WTC11 (cell line): ENCODE measurements around the gene FRS2. TPM values are rescaled to one million over a fixed set of nuclear protein-coding genes. Genes with fewer than 3 reads are reported as not detected.

Source experiments
- ATAC-seq: fragments of 200-7000 bp; cut with Tn5 transposase; 2 replicates; pipeline ENCODE4 v1.10.0; 2021; ENCODE audit warnings: mild to moderate bottlenecking, moderate library complexity
- CTCF ChIA-PET: fragments of 300-600 bp; sonication (Branson Sonifier 250); formaldehyde crosslinking; loops from one replicate; lab custom pipeline; 2021; ENCODE audit warnings: antibody characterized with exemption; lab: Charles Lee
- POLR2A ChIA-PET: fragments of 350-600 bp; sonication (Branson Sonifier 250); formaldehyde crosslinking; loops from one replicate; lab custom pipeline; 2021; ENCODE audit warnings: antibody characterized with exemption; lab: Charles Lee
- DNase-seq: peaks from one replicate; pipeline ENCODE4 v3.0.0; 2021; ENCODE audit warnings: low spot score
- H3K27ac Mint-ChIP-seq: 2 replicates; pipeline ENCODE4 v1.8.0; 2021; ENCODE audit warnings: mixed read lengths
- H3K27me3 Mint-ChIP-seq: 2 replicates; pipeline ENCODE4 v1.8.0; 2021; ENCODE audit warnings: low read depth, mild to moderate bottlenecking, moderate library complexity, mixed read lengths
- H3K36me3 Mint-ChIP-seq: 2 replicates; pipeline ENCODE4 v1.8.0; 2021; ENCODE audit warnings: mixed read lengths
- H3K4me1 Mint-ChIP-seq: 2 replicates; pipeline ENCODE4 v1.8.0; 2022; ENCODE audit warnings: mixed read lengths
- H3K4me3 Mint-ChIP-seq: 2 replicates; pipeline ENCODE4 v1.8.0; 2021; ENCODE audit warnings: mild to moderate bottlenecking, moderate library complexity, mixed read lengths
- H3K9me3 Mint-ChIP-seq: 2 replicates; pipeline ENCODE4 v1.8.0; 2021; ENCODE audit warnings: mixed read lengths
- CBFB ChIP-seq: sonication (generic); formaldehyde crosslinking; IDR thresholded peaks from 2 replicates; pipeline ENCODE4 v1.8.1; 2022; ENCODE audit warnings: mild to moderate bottlenecking, low read depth, missing genetic modification reagents
- ELF4 ChIP-seq: sonication (generic); formaldehyde crosslinking; IDR thresholded peaks from 2 replicates; pipeline ENCODE4 v1.8.1; 2022; ENCODE audit warnings: low read depth, mild to moderate bottlenecking, moderate library complexity, missing genetic modification reagents
- GABPB1 ChIP-seq: sonication (generic); formaldehyde crosslinking; IDR thresholded peaks from 2 replicates; pipeline ENCODE4 v1.8.1; 2023; ENCODE audit warnings: mild to moderate bottlenecking, missing genetic modification reagents
- GTF2I ChIP-seq: fragments of 250-450 bp; sonication (Bioruptor Pico); conservative IDR thresholded peaks from 2 replicates; pipeline ENCODE4 v1.4.0; 2021; ENCODE audit warnings: mild to moderate bottlenecking
- JUN ChIP-seq: sonication (generic); formaldehyde crosslinking; IDR thresholded peaks from 2 replicates; pipeline ENCODE4 v1.8.0; 2023; ENCODE audit warnings: mild to moderate bottlenecking, missing genetic modification reagents
- NFATC4 ChIP-seq: fragments of 250-450 bp; sonication (Bioruptor Pico); IDR thresholded peaks from 2 replicates; pipeline ENCODE4 v1.9.0; 2021; ENCODE audit warnings: mild to moderate bottlenecking
- NFE2L1 ChIP-seq: sonication (generic); formaldehyde crosslinking; IDR thresholded peaks from 2 replicates; pipeline ENCODE4 v1.8.1; 2023; ENCODE audit warnings: missing genetic modification reagents
- PRRX2 ChIP-seq: fragments of 250-450 bp; sonication (Bioruptor Pico); IDR thresholded peaks from 2 replicates; pipeline ENCODE4 v1.8.0; 2021; ENCODE audit warnings: mild to moderate bottlenecking
- RORB ChIP-seq: fragments of 250-450 bp; sonication (Bioruptor Pico); IDR thresholded peaks from 2 replicates; pipeline ENCODE4 v1.9.0; 2021; ENCODE audit warnings: mild to moderate bottlenecking
- SP1 ChIP-seq: sonication (generic); formaldehyde crosslinking; conservative IDR thresholded peaks from 2 replicates; pipeline ENCODE4 v1.8.1; 2022; ENCODE audit warnings: missing genetic modification reagents
- TEAD4 ChIP-seq: sonication (generic); formaldehyde crosslinking; IDR thresholded peaks from 2 replicates; pipeline ENCODE4 v1.8.0; 2022; ENCODE audit warnings: mild to moderate bottlenecking, missing genetic modification reagents
- ZNF121 ChIP-seq: sonication (generic); formaldehyde crosslinking; IDR thresholded peaks from 2 replicates; pipeline ENCODE4 v1.8.0; 2023; ENCODE audit warnings: missing genetic modification reagents
- ZNF219 ChIP-seq: sonication (generic); formaldehyde crosslinking; IDR thresholded peaks from 2 replicates; pipeline ENCODE4 v1.8.0; 2023; ENCODE audit warnings: missing genetic modification reagents, mild to moderate bottlenecking, borderline replicate concordance
- ZNF317 ChIP-seq: sonication (generic); formaldehyde crosslinking; IDR thresholded peaks from 2 replicates; pipeline ENCODE4 v1.8.1; 2023; ENCODE audit warnings: low read depth, mild to moderate bottlenecking, moderate library complexity, missing genetic modification reagents, borderline replicate concordance
- ZNF396 ChIP-seq: fragments of 250-450 bp; sonication (Bioruptor Pico); IDR thresholded peaks from 2 replicates; pipeline ENCODE4 v1.8.0; 2021; ENCODE audit warnings: mild to moderate bottlenecking, moderate library complexity, borderline replicate concordance
- total RNA-seq: library from RNA; stranded (reverse); gene quantifications from 3 replicates; pipeline ENCODE4 v1.2.3, GENCODE V29; 2021
- TF ChIP-seq, protein P1 (sequence below): fragments of 250-450 bp; sonication (Bioruptor Pico); IDR thresholded peaks from 2 replicates; pipeline ENCODE4 v1.9.0; 2021; ENCODE audit warnings: moderate library complexity, mild to moderate bottlenecking, inconsistent platforms, borderline replicate concordance
- TF ChIP-seq, protein P2 (sequence below): sonication (generic); formaldehyde crosslinking; IDR thresholded peaks from 2 replicates; pipeline ENCODE4 v1.8.0; 2023; ENCODE audit warnings: mild to moderate bottlenecking, missing genetic modification reagents
- TF ChIP-seq, protein P3 (sequence below): fragments of 250-450 bp; sonication (Bioruptor Pico); IDR thresholded peaks from 2 replicates; pipeline ENCODE4 v1.9.0; 2021; ENCODE audit warnings: mild to moderate bottlenecking
- TF ChIP-seq, protein P4 (sequence below): sonication (generic); formaldehyde crosslinking; IDR thresholded peaks from 2 replicates; pipeline ENCODE4 v1.8.1; 2023; ENCODE audit warnings: mild to moderate bottlenecking, missing genetic modification reagents, moderate library complexity
- TF ChIP-seq, protein P5 (sequence below): fragments of 200-600 bp; IDR thresholded peaks from 2 replicates; pipeline ENCODE4 v1.8.0; 2022; ENCODE audit warnings: antibody characterized with exemption
- TF ChIP-seq, protein P6 (sequence below): sonication (generic); formaldehyde crosslinking; IDR thresholded peaks from 2 replicates; pipeline ENCODE4 v1.8.1; 2022; ENCODE audit warnings: low read depth, missing genetic modification reagents, borderline replicate concordance
- TF ChIP-seq, protein P7 (sequence below): sonication (generic); formaldehyde crosslinking; IDR thresholded peaks from 2 replicates; pipeline ENCODE4 v1.8.1; 2023; ENCODE audit warnings: mild to moderate bottlenecking, missing genetic modification reagents, moderate library complexity
- TF ChIP-seq, protein P8 (sequence below): sonication (generic); formaldehyde crosslinking; IDR thresholded peaks from 2 replicates; pipeline ENCODE4 v1.8.0; 2022; ENCODE audit warnings: mild to moderate bottlenecking, missing genetic modification reagents
- TF ChIP-seq, protein P9 (sequence below): sonication (generic); formaldehyde crosslinking; IDR thresholded peaks from 2 replicates; pipeline ENCODE4 v1.8.1; 2022; ENCODE audit warnings: mild to moderate bottlenecking, missing genetic modification reagents, moderate library complexity, borderline replicate concordance

Gene FRS2
- total RNA-seq, 1 experiment from 2014 or later: 26.1 TPM

DNA sequence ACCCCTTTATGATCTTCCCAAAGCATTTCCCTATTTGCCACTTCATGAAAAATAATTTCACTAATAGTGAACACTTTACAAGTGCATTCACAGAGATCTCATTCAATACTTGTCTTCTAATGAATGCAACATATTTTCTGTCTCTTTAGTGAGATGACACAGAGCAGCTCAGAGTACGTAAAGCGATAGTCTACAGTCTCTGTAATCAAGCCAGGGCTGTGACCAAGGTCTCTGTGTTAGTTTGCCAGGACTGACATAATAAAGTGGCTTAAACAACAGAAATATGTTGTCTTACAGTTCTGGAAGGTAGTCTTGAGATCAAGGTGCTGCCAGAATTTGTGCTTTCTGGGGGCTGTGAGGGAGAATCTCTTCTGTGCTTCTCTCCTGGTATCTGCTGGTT, 33.1 kb upstream of the FRS2 start:
- CTCF ChIA-PET: no interaction called here
- H3K27ac Mint-ChIP-seq: no peak overlapping the region

DNA sequence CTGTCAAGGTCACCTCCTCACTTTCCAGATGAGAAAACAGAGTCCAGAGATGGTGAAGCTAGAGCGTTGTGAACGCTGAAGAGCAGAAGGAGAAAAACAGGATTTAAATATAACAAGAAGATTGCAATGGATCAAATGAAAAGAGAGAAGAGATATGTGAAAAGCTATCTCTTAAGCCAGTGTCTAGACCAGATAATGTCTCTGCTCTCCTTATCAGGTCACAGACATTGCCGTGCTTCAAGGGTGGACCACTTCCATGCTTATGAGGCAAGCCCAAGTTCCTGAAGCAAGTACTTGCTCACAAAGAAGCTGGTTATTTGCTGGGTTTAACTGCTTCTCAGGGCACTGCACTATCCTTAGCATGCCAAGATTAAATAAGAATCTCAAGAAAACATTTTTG, 31.6 kb upstream of the FRS2 start:
- CTCF ChIA-PET: no interaction called here
- Mint-ChIP-seq H3K4me1 (peaks cover 3% of the 10 kb centered on the region; the same call in 1 of the 2 replicates), H3K27me3 (no peaks in the 10 kb centered on the region; the same call in 1 of the 2 replicates), H3K27ac (no peak overlapping the region), H3K4me3 (no peak overlapping the region), H3K9me3 (peaks cover 5% of the 10 kb centered on the region; the same call in 1 of the 2 replicates), H3K36me3 (no peaks in the 10 kb centered on the region)
- ATAC-seq: no peak
- POLR2A ChIA-PET: no interaction called here
- DNase-seq: no peak
- no peak for TF ChIP-seq TEAD4 (CRISPR knock-in tag)
- no peak for TF ChIP-seq RORB (CRISPR knock-in tag)
- no peak for TF ChIP-seq GABPB1 (CRISPR knock-in tag)
- TF ChIP-seq, protein P1, sequence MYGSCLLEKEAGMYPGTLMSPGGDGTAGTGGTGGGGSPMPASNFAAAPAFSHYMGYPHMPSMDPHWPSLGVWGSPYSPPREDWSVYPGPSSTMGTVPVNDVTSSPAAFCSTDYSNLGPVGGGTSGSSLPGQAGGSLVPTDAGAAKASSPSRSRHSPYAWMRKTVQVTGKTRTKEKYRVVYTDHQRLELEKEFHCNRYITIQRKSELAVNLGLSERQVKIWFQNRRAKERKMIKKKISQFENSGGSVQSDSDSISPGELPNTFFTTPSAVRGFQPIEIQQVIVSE (CRISPR knock-in tag): no peak
- TF ChIP-seq NFE2L1 (CRISPR knock-in tag): no peak
- TF ChIP-seq, protein P2, sequence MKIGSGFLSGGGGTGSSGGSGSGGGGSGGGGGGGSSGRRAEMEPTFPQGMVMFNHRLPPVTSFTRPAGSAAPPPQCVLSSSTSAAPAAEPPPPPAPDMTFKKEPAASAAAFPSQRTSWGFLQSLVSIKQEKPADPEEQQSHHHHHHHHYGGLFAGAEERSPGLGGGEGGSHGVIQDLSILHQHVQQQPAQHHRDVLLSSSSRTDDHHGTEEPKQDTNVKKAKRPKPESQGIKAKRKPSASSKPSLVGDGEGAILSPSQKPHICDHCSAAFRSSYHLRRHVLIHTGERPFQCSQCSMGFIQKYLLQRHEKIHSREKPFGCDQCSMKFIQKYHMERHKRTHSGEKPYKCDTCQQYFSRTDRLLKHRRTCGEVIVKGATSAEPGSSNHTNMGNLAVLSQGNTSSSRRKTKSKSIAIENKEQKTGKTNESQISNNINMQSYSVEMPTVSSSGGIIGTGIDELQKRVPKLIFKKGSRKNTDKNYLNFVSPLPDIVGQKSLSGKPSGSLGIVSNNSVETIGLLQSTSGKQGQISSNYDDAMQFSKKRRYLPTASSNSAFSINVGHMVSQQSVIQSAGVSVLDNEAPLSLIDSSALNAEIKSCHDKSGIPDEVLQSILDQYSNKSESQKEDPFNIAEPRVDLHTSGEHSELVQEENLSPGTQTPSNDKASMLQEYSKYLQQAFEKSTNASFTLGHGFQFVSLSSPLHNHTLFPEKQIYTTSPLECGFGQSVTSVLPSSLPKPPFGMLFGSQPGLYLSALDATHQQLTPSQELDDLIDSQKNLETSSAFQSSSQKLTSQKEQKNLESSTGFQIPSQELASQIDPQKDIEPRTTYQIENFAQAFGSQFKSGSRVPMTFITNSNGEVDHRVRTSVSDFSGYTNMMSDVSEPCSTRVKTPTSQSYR: no peak
- no peak for TF ChIP-seq PRRX2 (CRISPR knock-in tag)
- TF ChIP-seq ZNF219 (CRISPR knock-in tag): no peak
- TF ChIP-seq, protein P3, sequence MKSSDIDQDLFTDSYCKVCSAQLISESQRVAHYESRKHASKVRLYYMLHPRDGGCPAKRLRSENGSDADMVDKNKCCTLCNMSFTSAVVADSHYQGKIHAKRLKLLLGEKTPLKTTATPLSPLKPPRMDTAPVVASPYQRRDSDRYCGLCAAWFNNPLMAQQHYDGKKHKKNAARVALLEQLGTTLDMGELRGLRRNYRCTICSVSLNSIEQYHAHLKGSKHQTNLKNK (CRISPR knock-in tag): no peak
- TF ChIP-seq, protein P4, sequence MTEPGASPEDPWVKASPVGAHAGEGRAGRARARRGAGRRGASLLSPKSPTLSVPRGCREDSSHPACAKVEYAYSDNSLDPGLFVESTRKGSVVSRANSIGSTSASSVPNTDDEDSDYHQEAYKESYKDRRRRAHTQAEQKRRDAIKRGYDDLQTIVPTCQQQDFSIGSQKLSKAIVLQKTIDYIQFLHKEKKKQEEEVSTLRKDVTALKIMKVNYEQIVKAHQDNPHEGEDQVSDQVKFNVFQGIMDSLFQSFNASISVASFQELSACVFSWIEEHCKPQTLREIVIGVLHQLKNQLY (CRISPR knock-in tag): no peak
- TF ChIP-seq ZNF317 (CRISPR knock-in tag): no peak
- TF ChIP-seq ELF4 (CRISPR knock-in tag): no peak
- no peak for TF ChIP-seq SP1 (CRISPR knock-in tag)

More for the DNA sequence above, 33.1 kb upstream of the FRS2 start:
- DNase-seq: no peak
- TF ChIP-seq ZNF396 (CRISPR knock-in tag): no peak
- TF ChIP-seq, protein P5, sequence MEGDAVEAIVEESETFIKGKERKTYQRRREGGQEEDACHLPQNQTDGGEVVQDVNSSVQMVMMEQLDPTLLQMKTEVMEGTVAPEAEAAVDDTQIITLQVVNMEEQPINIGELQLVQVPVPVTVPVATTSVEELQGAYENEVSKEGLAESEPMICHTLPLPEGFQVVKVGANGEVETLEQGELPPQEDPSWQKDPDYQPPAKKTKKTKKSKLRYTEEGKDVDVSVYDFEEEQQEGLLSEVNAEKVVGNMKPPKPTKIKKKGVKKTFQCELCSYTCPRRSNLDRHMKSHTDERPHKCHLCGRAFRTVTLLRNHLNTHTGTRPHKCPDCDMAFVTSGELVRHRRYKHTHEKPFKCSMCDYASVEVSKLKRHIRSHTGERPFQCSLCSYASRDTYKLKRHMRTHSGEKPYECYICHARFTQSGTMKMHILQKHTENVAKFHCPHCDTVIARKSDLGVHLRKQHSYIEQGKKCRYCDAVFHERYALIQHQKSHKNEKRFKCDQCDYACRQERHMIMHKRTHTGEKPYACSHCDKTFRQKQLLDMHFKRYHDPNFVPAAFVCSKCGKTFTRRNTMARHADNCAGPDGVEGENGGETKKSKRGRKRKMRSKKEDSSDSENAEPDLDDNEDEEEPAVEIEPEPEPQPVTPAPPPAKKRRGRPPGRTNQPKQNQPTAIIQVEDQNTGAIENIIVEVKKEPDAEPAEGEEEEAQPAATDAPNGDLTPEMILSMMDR: no peak
- TF ChIP-seq CBFB (CRISPR knock-in tag): no peak
- TF ChIP-seq, protein P6, sequence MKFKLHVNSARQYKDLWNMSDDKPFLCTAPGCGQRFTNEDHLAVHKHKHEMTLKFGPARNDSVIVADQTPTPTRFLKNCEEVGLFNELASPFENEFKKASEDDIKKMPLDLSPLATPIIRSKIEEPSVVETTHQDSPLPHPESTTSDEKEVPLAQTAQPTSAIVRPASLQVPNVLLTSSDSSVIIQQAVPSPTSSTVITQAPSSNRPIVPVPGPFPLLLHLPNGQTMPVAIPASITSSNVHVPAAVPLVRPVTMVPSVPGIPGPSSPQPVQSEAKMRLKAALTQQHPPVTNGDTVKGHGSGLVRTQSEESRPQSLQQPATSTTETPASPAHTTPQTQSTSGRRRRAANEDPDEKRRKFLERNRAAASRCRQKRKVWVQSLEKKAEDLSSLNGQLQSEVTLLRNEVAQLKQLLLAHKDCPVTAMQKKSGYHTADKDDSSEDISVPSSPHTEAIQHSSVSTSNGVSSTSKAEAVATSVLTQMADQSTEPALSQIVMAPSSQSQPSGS: no peak
- TF ChIP-seq, protein P7, sequence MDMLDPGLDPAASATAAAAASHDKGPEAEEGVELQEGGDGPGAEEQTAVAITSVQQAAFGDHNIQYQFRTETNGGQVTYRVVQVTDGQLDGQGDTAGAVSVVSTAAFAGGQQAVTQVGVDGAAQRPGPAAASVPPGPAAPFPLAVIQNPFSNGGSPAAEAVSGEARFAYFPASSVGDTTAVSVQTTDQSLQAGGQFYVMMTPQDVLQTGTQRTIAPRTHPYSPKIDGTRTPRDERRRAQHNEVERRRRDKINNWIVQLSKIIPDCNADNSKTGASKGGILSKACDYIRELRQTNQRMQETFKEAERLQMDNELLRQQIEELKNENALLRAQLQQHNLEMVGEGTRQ (CRISPR knock-in tag): no peak
- TF ChIP-seq, protein P8, sequence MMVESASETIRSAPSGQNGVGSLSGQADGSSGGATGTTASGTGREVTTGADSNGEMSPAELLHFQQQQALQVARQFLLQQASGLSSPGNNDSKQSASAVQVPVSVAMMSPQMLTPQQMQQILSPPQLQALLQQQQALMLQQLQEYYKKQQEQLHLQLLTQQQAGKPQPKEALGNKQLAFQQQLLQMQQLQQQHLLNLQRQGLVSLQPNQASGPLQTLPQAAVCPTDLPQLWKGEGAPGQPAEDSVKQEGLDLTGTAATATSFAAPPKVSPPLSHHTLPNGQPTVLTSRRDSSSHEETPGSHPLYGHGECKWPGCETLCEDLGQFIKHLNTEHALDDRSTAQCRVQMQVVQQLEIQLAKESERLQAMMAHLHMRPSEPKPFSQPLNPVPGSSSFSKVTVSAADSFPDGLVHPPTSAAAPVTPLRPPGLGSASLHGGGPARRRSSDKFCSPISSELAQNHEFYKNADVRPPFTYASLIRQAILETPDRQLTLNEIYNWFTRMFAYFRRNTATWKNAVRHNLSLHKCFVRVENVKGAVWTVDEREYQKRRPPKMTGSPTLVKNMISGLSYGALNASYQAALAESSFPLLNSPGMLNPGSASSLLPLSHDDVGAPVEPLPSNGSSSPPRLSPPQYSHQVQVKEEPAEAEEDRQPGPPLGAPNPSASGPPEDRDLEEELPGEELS: no peak
- TF ChIP-seq GTF2I (CRISPR knock-in tag): no peak
- TF ChIP-seq NFATC4 (CRISPR knock-in tag): no peak
- TF ChIP-seq, protein P9, sequence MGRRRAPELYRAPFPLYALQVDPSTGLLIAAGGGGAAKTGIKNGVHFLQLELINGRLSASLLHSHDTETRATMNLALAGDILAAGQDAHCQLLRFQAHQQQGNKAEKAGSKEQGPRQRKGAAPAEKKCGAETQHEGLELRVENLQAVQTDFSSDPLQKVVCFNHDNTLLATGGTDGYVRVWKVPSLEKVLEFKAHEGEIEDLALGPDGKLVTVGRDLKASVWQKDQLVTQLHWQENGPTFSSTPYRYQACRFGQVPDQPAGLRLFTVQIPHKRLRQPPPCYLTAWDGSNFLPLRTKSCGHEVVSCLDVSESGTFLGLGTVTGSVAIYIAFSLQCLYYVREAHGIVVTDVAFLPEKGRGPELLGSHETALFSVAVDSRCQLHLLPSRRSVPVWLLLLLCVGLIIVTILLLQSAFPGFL (CRISPR knock-in tag): no peak
- TF ChIP-seq ZNF121 (CRISPR knock-in tag): no peak
- no peak for TF ChIP-seq JUN (CRISPR knock-in tag)
- TF ChIP-seq, all 79 proteins: peak for 0
- Mint-ChIP-seq H3K9me3 (no peaks in the 10 kb centered on the region), H3K4me1 (peaks cover 3% of the 10 kb centered on the region; the same call in 1 of the 2 replicates), H3K27me3 (no peaks in the 10 kb centered on the region; the same call in 1 of the 2 replicates), H3K36me3 (no peaks in the 10 kb centered on the region), H3K4me3 (no peak overlapping the region)
- POLR2A ChIA-PET: no interaction called here
- ATAC-seq: no peak
